Neural cell (in vitro differentiated cells): ENCODE measurements around the gene TMEFF2. TPM values are rescaled to one million over a fixed set of nuclear protein-coding genes. Genes with fewer than 3 reads are reported as not detected.

Experiments used
- H2AFZ ChIP-seq: fragments of 200-600, 300-800 bp; sonication (generic), shearing (Covaris generic); 2 replicates; pipeline ENCODE4 v1.6.0; 2014; ENCODE audit warnings: low read depth, mild to moderate bottlenecking, antibody characterized with exemption, low read length, moderate library complexity
- H3F3A ChIP-seq: fragments of 200-600 bp; shearing (Covaris generic); 2 replicates; pipeline ENCODE4 v1.6.1; 2016; ENCODE audit warnings: mild to moderate bottlenecking, moderate library complexity, mixed read lengths, antibody characterized with exemption, low read length; ENCODE audit not compliant: insufficient read depth, poor library complexity, severe bottlenecking
- H3K27ac ChIP-seq: fragments of 200-600, 300-800 bp; sonication (generic), shearing (Covaris generic); 2 replicates; pipeline ENCODE4 v1.5.1; 2014; ENCODE audit warnings: mild to moderate bottlenecking, low read length, moderate library complexity
- H3K27me3 ChIP-seq: fragments of 300-800, 200-600 bp; sonication (generic), shearing (Covaris generic); 2 replicates; pipeline ENCODE4 v1.6.0; 2014; ENCODE audit warnings: mild to moderate bottlenecking, low read depth, low read length, moderate library complexity; ENCODE audit not compliant: insufficient read depth
- H3K36me3 ChIP-seq: fragments of 300-800, 200-600 bp; sonication (generic), shearing (Covaris generic); 2 replicates; pipeline ENCODE4 v1.5.1; 2014; ENCODE audit warnings: mild to moderate bottlenecking, antibody characterized with exemption, low read length, moderate library complexity; ENCODE audit not compliant: insufficient read depth
- H3K4me2 ChIP-seq: fragments of 300-800, 200-600 bp; sonication (generic), shearing (Covaris generic); 2 replicates; pipeline ENCODE4 v1.6.0; 2014; ENCODE audit warnings: mild to moderate bottlenecking, low read length
- H3K4me3 ChIP-seq: fragments of 300-800, 200-600 bp; sonication (generic), shearing (Covaris generic); 2 replicates; pipeline ENCODE4 v1.5.1; 2014; ENCODE audit warnings: mild to moderate bottlenecking, low read length, moderate library complexity
- H3K79me2 ChIP-seq: fragments of 200-600 bp; shearing (Covaris generic); replicated peaks from 2 replicates; pipeline ENCODE4 v1.6.0; 2014; ENCODE audit warnings: mild to moderate bottlenecking, low read length, moderate library complexity; ENCODE audit not compliant: insufficient read depth
- H3K9ac ChIP-seq: fragments of 300-800, 200-600 bp; sonication (generic), shearing (Covaris generic); 2 replicates; pipeline ENCODE4 v1.6.1; 2016; ENCODE audit warnings: mild to moderate bottlenecking, low read length, mixed read lengths
- H3K9me2 ChIP-seq: fragments of 200-600 bp; shearing (Covaris generic); 2 replicates; pipeline ENCODE4 v1.6.1; 2016; ENCODE audit warnings: mild to moderate bottlenecking, low read length, mixed read lengths; ENCODE audit not compliant: insufficient read depth
- H3K9me3 ChIP-seq: fragments of 200-600, 300-800 bp; sonication (generic), shearing (Covaris generic); 2 replicates; pipeline ENCODE4 v1.6.1; 2016; ENCODE audit warnings: mild to moderate bottlenecking, mixed run types, low read length, moderate library complexity, mixed read lengths
- H4K20me1 ChIP-seq: fragments of 200-600 bp; shearing (Covaris generic); 2 replicates; pipeline ENCODE4 v1.6.1; 2016; ENCODE audit warnings: mild to moderate bottlenecking, mixed run types; ENCODE audit not compliant: insufficient read depth
- EP300 ChIP-seq: fragments of 450-650 bp; conservative IDR thresholded peaks from 2 replicates; pipeline ENCODE4 v1.6.1; 2014; ENCODE audit warnings: antibody characterized with exemption, mild to moderate bottlenecking, moderate library complexity; ENCODE audit not compliant: poor library complexity, severe bottlenecking
- EZH2 ChIP-seq: fragments of 200-600, 300-800 bp; shearing (Covaris generic), sonication (generic); IDR thresholded peaks from 2 replicates; pipeline ENCODE4 v1.6.1; 2014; ENCODE audit warnings: antibody characterized with exemption, low read length, borderline replicate concordance, mild to moderate bottlenecking; ENCODE audit not compliant: insufficient read depth, poor library complexity, severe bottlenecking
- MXI1 ChIP-seq: fragments of 450-650 bp; conservative IDR thresholded peaks from 2 replicates; pipeline ENCODE4 v1.6.1; 2014; ENCODE audit warnings: antibody characterized with exemption, mild to moderate bottlenecking; ENCODE audit not compliant: poor library complexity, severe bottlenecking
- POLR2AphosphoS5 ChIP-seq: IDR thresholded peaks from 2 replicates; pipeline ENCODE4 v1.6.1; 2012
- RAD21 ChIP-seq: fragments of 450-650 bp; conservative IDR thresholded peaks from 2 replicates; pipeline ENCODE4 v1.6.1; 2014; ENCODE audit warnings: antibody characterized with exemption, mild to moderate bottlenecking, moderate library complexity
- SMC3 ChIP-seq: fragments of 450-650 bp; conservative IDR thresholded peaks from 2 replicates; pipeline ENCODE4 v1.6.1; 2014; ENCODE audit warnings: antibody characterized with exemption, mild to moderate bottlenecking, moderate library complexity; ENCODE audit not compliant: poor library complexity
- TAF1 ChIP-seq: IDR thresholded peaks from 2 replicates; pipeline ENCODE4 v1.6.1; 2012; ENCODE audit warnings: low read depth
- polyA plus RNA-seq: library from polyadenylated mRNA; depleted of rRNA; stranded (reverse); fragments of >200 nt; gene quantifications from 2 replicates; pipeline ENCODE4 v1.2.3, GENCODE V29; 2014
- TF ChIP-seq, protein P1 (sequence below): fragments of 450-650 bp; IDR thresholded peaks from 2 replicates; pipeline ENCODE4 v1.5.1; 2014; ENCODE audit warnings: antibody characterized with exemption, mild to moderate bottlenecking, moderate library complexity; ENCODE audit not compliant: poor library complexity, severe bottlenecking
- TF ChIP-seq, protein P2 (sequence below): IDR thresholded peaks from 2 replicates; pipeline ENCODE4 v1.6.1; 2012; ENCODE audit warnings: borderline replicate concordance

TMEFF2 gene
- polyA plus RNA-seq, 1 donor from 2014 or later: 24.6 TPM

DNA sequence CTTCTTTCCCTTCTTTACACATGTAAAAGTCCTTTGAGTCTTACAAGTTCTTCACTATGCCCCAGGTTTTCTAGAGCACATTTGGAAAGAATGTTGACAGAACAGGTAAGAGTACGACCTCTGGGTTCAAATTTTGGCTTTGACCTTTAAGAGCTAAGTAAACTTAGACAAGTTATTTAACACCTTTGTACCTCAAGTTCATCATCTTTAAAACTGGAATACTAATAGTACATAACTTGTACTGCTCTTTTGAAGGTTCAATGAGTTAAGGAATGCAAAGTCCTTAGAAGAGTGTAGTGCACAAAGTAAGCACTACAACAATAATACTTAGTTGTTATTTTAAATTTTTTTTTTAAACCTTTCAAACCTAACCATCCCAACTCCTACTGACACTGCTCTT is 156.6 kb downstream of the TMEFF2 start:
- H3K27ac ChIP-seq: no peak overlapping the region
- H3K79me2 ChIP-seq: no peaks in the 10 kb centered on the region
- TF ChIP-seq EZH2: no peak
- no peak for TF ChIP-seq MXI1
- TF ChIP-seq EP300: no peak

DNA sequence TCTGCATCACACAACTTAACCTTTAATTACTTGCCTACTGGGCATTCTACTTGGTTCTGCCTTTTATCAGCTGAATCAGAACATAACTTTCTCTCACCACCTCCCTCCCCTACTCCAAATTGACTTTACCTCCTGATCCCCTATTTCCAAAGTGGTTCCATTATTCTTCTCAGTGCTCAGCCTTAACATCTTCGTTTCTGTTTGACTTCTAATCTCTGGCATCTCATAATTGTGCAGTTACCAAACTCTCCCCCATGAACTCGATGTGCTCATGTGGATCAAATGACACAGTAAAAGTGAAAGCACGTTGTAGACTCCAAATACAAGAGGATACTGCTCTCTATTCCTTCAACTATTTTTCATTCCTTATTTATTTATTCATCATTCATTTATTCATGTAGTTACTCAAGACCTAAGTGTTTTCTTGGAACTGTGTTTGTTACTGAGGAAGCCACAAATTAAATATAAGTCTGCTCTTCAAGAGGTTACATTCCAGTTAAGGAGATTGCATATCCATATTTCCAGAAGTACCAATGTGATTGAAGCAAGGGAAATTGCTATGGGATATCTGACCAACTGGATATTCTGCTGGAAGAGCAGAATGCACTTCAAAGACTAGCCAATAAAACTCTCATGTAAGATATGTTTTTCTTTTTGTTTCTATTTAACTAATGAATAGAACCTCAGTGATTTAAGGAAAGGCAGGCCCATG is 158.8 kb downstream of the TMEFF2 start:
- no peak overlapping the region for H2AFZ ChIP-seq
- H3F3A ChIP-seq: no peaks in the 10 kb centered on the region
- no peak overlapping the region for H3K9ac ChIP-seq
- H3K9me3 ChIP-seq: no peaks in the 10 kb centered on the region
- no peak overlapping the region for H3K4me2 ChIP-seq
- TF ChIP-seq POLR2AphosphoS5 (no peak), SMC3 (no peak), TAF1 (no peak)
- TF ChIP-seq, protein P1, sequence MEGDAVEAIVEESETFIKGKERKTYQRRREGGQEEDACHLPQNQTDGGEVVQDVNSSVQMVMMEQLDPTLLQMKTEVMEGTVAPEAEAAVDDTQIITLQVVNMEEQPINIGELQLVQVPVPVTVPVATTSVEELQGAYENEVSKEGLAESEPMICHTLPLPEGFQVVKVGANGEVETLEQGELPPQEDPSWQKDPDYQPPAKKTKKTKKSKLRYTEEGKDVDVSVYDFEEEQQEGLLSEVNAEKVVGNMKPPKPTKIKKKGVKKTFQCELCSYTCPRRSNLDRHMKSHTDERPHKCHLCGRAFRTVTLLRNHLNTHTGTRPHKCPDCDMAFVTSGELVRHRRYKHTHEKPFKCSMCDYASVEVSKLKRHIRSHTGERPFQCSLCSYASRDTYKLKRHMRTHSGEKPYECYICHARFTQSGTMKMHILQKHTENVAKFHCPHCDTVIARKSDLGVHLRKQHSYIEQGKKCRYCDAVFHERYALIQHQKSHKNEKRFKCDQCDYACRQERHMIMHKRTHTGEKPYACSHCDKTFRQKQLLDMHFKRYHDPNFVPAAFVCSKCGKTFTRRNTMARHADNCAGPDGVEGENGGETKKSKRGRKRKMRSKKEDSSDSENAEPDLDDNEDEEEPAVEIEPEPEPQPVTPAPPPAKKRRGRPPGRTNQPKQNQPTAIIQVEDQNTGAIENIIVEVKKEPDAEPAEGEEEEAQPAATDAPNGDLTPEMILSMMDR: no peak
- H3K79me2 ChIP-seq: no peaks in the 10 kb centered on the region
- H3K27me3 ChIP-seq: no peaks in the 10 kb centered on the region
- H4K20me1 ChIP-seq: no peaks in the 10 kb centered on the region
- H3K4me3 ChIP-seq: no peak overlapping the region
- no peaks in the 10 kb centered on the region for H3K36me3 ChIP-seq
- no peaks in the 10 kb centered on the region for H3K9me2 ChIP-seq
- no peak overlapping the region for H3K27ac ChIP-seq

More for the DNA sequence above, 156.6 kb downstream of the TMEFF2 start:
- Histone ChIP-seq H3K9ac (no peak overlapping the region), H3K9me3 (no peaks in the 10 kb centered on the region), H2AFZ (no peak overlapping the region), H3K4me2 (no peak overlapping the region), H4K20me1 (no peaks in the 10 kb centered on the region), H3K27me3 (no peaks in the 10 kb centered on the region), H3K36me3 (no peaks in the 10 kb centered on the region), H3F3A (no peaks in the 10 kb centered on the region), H3K9me2 (no peaks in the 10 kb centered on the region), H3K4me3 (no peak overlapping the region)

DNA sequence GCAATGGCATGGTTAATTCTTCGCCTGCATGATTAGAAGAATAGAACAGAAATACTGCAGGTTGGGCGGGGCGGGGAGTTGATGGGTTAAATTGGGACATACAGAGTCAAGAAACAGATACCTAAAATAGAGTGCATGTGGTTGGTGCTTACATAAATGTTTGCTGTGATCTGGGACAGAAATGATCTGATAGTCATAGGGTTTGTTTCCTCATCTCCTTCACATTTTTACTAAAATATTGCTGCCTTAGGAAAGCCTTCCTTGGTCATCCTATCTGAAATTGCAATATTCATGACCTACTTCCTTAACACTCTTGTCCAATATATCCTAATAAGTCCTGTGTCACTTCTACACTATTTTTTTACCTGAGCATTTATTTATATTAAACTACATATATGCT is 163.9 kb downstream of the TMEFF2 start:
- no peak for TF ChIP-seq POLR2AphosphoS5
- Histone ChIP-seq H3K9me3 (no peaks in the 10 kb centered on the region), H3K79me2 (no peaks in the 10 kb centered on the region), H3K27ac (no peak overlapping the region), H3K9ac (no peak overlapping the region), H3K4me3 (no peak overlapping the region), H3K9me2 (no peaks in the 10 kb centered on the region), H3K36me3 (no peaks in the 10 kb centered on the region), H3F3A (no peaks in the 10 kb centered on the region), H2AFZ (no peak overlapping the region), H3K27me3 (no peaks in the 10 kb centered on the region), H3K4me2 (no peak overlapping the region), H4K20me1 (no peaks in the 10 kb centered on the region)

DNA sequence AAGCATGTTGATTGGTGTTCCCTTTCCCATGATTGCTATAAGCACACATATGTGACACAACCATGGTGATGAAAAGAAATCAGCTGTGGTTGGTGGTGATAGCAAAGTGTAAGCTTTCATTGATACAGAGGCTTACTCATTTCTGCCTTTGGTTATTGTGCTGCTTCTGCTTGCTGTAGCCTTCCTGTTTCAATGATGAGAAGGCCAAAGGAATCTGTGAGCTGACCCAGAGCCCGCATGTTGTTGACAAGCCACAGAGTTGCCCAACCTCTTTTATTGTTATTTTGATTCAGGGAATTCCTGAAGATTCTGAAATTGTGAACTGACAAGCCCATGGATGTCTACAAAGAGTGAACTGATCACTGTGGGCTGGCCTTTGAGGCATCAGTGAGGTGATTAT is 164.4 kb downstream of the TMEFF2 start:
- Histone ChIP-seq H3K4me2 (no peak overlapping the region), H3K79me2 (no peaks in the 10 kb centered on the region), H3F3A (no peaks in the 10 kb centered on the region), H3K4me3 (no peak overlapping the region), H4K20me1 (no peaks in the 10 kb centered on the region), H2AFZ (no peak overlapping the region), H3K27me3 (no peaks in the 10 kb centered on the region), H3K9ac (no peak overlapping the region), H3K36me3 (no peaks in the 10 kb centered on the region), H3K9me2 (no peaks in the 10 kb centered on the region), H3K27ac (no peak overlapping the region), H3K9me3 (no peaks in the 10 kb centered on the region)
- TF ChIP-seq POLR2AphosphoS5 (no peak), SMC3 (no peak), EZH2 (no peak), EP300 (no peak), TAF1 (no peak), MXI1 (no peak), RAD21 (no peak)
- TF ChIP-seq, protein P2, sequence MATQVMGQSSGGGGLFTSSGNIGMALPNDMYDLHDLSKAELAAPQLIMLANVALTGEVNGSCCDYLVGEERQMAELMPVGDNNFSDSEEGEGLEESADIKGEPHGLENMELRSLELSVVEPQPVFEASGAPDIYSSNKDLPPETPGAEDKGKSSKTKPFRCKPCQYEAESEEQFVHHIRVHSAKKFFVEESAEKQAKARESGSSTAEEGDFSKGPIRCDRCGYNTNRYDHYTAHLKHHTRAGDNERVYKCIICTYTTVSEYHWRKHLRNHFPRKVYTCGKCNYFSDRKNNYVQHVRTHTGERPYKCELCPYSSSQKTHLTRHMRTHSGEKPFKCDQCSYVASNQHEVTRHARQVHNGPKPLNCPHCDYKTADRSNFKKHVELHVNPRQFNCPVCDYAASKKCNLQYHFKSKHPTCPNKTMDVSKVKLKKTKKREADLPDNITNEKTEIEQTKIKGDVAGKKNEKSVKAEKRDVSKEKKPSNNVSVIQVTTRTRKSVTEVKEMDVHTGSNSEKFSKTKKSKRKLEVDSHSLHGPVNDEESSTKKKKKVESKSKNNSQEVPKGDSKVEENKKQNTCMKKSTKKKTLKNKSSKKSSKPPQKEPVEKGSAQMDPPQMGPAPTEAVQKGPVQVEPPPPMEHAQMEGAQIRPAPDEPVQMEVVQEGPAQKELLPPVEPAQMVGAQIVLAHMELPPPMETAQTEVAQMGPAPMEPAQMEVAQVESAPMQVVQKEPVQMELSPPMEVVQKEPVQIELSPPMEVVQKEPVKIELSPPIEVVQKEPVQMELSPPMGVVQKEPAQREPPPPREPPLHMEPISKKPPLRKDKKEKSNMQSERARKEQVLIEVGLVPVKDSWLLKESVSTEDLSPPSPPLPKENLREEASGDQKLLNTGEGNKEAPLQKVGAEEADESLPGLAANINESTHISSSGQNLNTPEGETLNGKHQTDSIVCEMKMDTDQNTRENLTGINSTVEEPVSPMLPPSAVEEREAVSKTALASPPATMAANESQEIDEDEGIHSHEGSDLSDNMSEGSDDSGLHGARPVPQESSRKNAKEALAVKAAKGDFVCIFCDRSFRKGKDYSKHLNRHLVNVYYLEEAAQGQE: no peak
- TF ChIP-seq, protein P1: no peak
